DOHH2 (cell line): ENCODE measurements around the gene TTR.

Experiments
- H3F3A ChIP-seq: fragments of 200-600 bp; sonication (generic), shearing (Covaris generic); 2 replicates; pipeline ENCODE4 v1.6.0; 2016; ENCODE audit warnings: antibody characterized with exemption, mild to moderate bottlenecking; ENCODE audit not compliant: control insufficient read depth, insufficient read depth
- H3K27ac ChIP-seq: fragments of 200-600 bp; sonication (generic); 2 replicates; pipeline ENCODE4 v1.5.1; 2014; ENCODE audit warnings: low read depth, mild to moderate bottlenecking, low read length, moderate library complexity
- H3K27me3 ChIP-seq: fragments of 200-600 bp; sonication (generic); 2 replicates; pipeline ENCODE4 v1.6.1; 2014; ENCODE audit warnings: mild to moderate bottlenecking, low read length, mixed read lengths; ENCODE audit not compliant: control insufficient read depth
- H3K36me3 ChIP-seq: fragments of 200-600 bp; sonication (generic); 2 replicates; pipeline ENCODE4 v1.6.1; 2014; ENCODE audit warnings: mild to moderate bottlenecking, low read length, moderate library complexity, mixed read lengths; ENCODE audit not compliant: control insufficient read depth
- H3K4me1 ChIP-seq: fragments of 200-600 bp; sonication (generic); 2 replicates; pipeline ENCODE4 v1.6.1; 2014; ENCODE audit warnings: mild to moderate bottlenecking, low read length, mixed read lengths; ENCODE audit not compliant: control insufficient read depth
- H3K4me2 ChIP-seq: fragments of 200-600 bp; sonication (generic); 2 replicates; pipeline ENCODE4 v1.6.0; 2014; ENCODE audit warnings: mild to moderate bottlenecking, low read length, moderate library complexity
- H3K4me3 ChIP-seq: fragments of 200-600 bp; sonication (generic); 2 replicates; pipeline ENCODE4 v1.5.1; 2014; ENCODE audit warnings: mild to moderate bottlenecking, low read length, mixed read lengths
- H3K79me2 ChIP-seq: fragments of 200-600 bp; sonication (generic); 2 replicates; pipeline ENCODE4 v1.6.1; 2014; ENCODE audit warnings: mild to moderate bottlenecking, low read length, mixed read lengths; ENCODE audit not compliant: control insufficient read depth
- H3K9me2 ChIP-seq: fragments of 200-600 bp; sonication (generic); replicated peaks from 2 replicates; pipeline ENCODE4 v1.6.1; 2014; ENCODE audit warnings: mild to moderate bottlenecking, low read length, mixed read lengths; ENCODE audit not compliant: control insufficient read depth
- H3K9me3 ChIP-seq: fragments of 200-600 bp; sonication (generic); 2 replicates; pipeline ENCODE4 v1.6.1; 2014; ENCODE audit warnings: antibody characterized with exemption, low read length, mixed read lengths; ENCODE audit not compliant: control insufficient read depth, insufficient read depth
- H4K20me1 ChIP-seq: fragments of 200-600 bp; sonication (generic); 2 replicates; pipeline ENCODE4 v1.6.0; 2014; ENCODE audit warnings: low read depth, mild to moderate bottlenecking, antibody characterized with exemption, low read length, moderate library complexity; ENCODE audit not compliant: control insufficient read depth, insufficient read depth
- CTCF ChIP-seq: fragments of 200-600 bp; sonication (generic); IDR thresholded peaks from one replicate; pipeline ENCODE4 v1.5.1; 2014; ENCODE audit warnings: antibody characterized with exemption, mild to moderate bottlenecking, low read depth, low read length; ENCODE audit not compliant: poor library complexity, severe bottlenecking
- EZH2phosphoT487 ChIP-seq: fragments of 200-600 bp; sonication (generic); IDR thresholded peaks from 2 replicates; pipeline ENCODE4 v1.6.1; 2017; ENCODE audit warnings: borderline replicate concordance, mild to moderate bottlenecking, antibody characterized with exemption, low read length, moderate library complexity, mixed read lengths

Gene TTR

GRCh38 chr18:31645411-31645810, 53.7 kb downstream of the TTR start:
- Histone ChIP-seq H3K4me2 (no peak overlapping the region), H4K20me1 (no peaks in the 10 kb centered on the region), H3K4me3 (no peak overlapping the region)

GRCh38 chr18:31646332-31647126, 54.9 kb downstream of the TTR start:
- no peaks in the 10 kb centered on the region for H3K79me2 ChIP-seq
- no peak overlapping the region for H3K4me3 ChIP-seq
- H3K9me3 ChIP-seq = no peaks in the 10 kb centered on the region
- H3K27me3 ChIP-seq = no peaks in the 10 kb centered on the region
- TF ChIP-seq CTCF (no peak), EZH2phosphoT487 (no peak)
- no peak overlapping the region for H3K27ac ChIP-seq
- H4K20me1 ChIP-seq = no peaks in the 10 kb centered on the region
- no peaks in the 10 kb centered on the region for H3K9me2 ChIP-seq
- no peaks in the 10 kb centered on the region for H3K36me3 ChIP-seq
- no peaks in the 10 kb centered on the region for H3F3A ChIP-seq
- H3K4me2 ChIP-seq = no peak overlapping the region
- no peaks in the 10 kb centered on the region for H3K4me1 ChIP-seq

More at GRCh38 chr18:31645411-31645810, 53.7 kb downstream of the TTR start:
- no peak for TF ChIP-seq CTCF
- TF ChIP-seq EZH2phosphoT487 = no peak
- no peaks in the 10 kb centered on the region for H3K9me2 ChIP-seq
- no peaks in the 10 kb centered on the region for H3F3A ChIP-seq
- H3K79me2 ChIP-seq = no peaks in the 10 kb centered on the region
- no peak overlapping the region for H3K27ac ChIP-seq
- H3K36me3 ChIP-seq = no peaks in the 10 kb centered on the region
- H3K9me3 ChIP-seq = no peaks in the 10 kb centered on the region
- no peaks in the 10 kb centered on the region for H3K27me3 ChIP-seq
- H3K4me1 ChIP-seq = no peaks in the 10 kb centered on the region

- Histone ChIP-seq H3F3A (no peaks in the 10 kb centered on the region), H4K20me1 (no peaks in the 10 kb centered on the region), H3K27me3 (no peaks in the 10 kb centered on the region), H3K4me1 (no peaks in the 10 kb centered on the region; the same call in 1 of the 2 replicates), H3K27ac (no peak overlapping the region), H3K4me2 (no peak overlapping the region), H3K36me3 (no peaks in the 10 kb centered on the region), H3K4me3 (no peak overlapping the region), H3K9me3 (no peaks in the 10 kb centered on the region), H3K79me2 (no peaks in the 10 kb centered on the region), H3K9me2 (no peaks in the 10 kb centered on the region)
- TF ChIP-seq EZH2phosphoT487 (no peak), CTCF (no peak)
Observed at GRCh38 chr18:31647127-31647753, 55.6 kb downstream of the TTR start.
